GM18870 (cell line): ENCODE results near the gene PRR15L.
"Not testable (repeated sequence)": the region's sequence is repeated elsewhere in the genome, so short reads cannot be mapped to it uniquely, and the experiment has no call there.

Experiments
- ATAC-seq: cut with Tn5 transposase; IDR thresholded peaks from one replicate; pipeline ENCODE4 v1.9.1; 2021; ENCODE audit warnings: moderate library complexity; ENCODE audit not compliant: unreplicated experiment

PRR15L gene

DNA sequence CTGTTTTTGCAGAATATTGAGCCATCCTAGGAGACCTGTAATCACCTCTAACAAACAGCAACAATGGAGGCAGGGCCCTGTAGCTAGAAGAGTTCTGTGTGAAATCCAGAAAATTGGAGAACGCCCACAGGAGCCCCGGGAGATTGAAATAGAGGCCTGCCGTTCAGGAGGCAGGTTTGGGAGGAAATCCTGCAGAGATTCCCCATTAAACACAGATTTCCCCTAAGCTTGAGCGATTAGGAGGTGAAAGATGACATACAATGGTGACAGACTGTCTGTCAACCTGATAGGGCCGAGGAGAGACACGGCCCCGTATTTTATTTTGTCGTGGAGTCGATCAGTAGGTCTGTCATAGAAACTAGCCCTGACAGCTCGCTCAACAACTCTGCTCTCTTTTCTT, 31.5 kb upstream of the PRR15L start:
- ATAC-seq: no peak

DNA sequence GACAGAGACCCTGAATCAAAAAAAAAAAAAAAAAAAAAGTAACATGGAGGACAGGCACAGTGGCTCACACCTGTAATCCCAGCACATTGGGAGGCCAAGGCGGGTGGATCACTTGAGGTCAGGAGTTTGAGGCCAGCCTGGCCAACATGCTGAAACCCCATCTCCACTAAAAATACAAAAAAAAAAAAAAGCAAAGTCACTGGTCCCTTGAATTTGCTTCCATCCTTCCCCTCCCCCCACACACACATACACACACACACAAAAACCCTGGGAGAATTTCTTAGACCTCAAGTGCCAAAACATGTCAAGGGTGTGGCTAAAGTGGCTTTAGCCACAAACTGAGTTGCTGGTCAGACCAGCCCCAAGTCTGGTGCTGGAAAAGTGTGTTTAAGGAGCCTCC, 30.8 kb upstream of the PRR15L start:
- not testable (repeated sequence) for ATAC-seq

DNA sequence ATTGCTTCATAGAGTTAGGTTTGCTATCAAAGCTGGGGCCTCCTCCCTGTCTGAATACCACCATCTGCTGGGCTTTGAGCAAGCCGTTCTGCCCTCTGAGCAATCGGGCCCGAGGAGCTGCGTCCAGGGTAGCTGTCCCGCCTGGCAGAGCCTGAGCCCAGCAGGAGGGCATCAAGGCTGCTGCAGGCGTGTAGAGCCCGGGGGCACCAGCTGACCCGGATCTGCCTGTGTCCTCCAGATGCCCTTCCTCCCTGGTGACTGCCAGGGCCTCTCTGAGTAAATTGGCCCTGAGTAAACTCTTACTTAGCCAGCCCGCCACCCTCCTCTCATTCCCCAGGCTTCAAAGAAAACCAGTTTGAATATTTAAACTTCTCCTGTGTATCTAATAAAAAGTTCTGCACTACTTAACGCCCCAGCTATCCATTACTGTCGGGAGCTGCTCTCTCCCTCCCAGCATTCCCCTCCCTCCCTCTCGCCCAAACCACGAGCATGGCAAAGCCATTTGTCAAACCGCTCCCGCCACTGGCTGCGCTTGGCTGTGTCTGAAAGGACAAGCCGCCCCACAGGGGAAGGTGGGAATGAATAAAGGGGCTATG, 29.7 kb upstream of the PRR15L start:
- no peak for ATAC-seq

DNA sequence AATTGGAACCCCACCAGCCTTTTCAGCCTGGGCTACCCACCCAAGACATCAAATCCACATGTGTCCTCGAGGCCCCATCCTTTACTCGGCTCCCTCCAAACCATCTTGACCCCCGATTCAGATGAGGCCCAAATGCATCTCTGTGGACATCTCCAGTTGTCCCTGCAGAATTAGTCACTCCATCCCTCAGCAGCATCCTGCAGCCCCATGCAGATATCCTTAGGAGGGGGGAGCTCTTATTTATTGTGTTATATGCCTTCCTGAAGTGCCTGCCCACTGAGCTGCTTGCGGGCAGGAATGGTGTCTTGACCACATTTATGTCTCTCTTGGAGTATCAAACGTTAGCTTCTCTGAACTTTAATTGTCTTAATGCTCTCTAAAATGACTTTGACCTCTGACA, 28.8 kb upstream of the PRR15L start:
- no peak for ATAC-seq

DNA sequence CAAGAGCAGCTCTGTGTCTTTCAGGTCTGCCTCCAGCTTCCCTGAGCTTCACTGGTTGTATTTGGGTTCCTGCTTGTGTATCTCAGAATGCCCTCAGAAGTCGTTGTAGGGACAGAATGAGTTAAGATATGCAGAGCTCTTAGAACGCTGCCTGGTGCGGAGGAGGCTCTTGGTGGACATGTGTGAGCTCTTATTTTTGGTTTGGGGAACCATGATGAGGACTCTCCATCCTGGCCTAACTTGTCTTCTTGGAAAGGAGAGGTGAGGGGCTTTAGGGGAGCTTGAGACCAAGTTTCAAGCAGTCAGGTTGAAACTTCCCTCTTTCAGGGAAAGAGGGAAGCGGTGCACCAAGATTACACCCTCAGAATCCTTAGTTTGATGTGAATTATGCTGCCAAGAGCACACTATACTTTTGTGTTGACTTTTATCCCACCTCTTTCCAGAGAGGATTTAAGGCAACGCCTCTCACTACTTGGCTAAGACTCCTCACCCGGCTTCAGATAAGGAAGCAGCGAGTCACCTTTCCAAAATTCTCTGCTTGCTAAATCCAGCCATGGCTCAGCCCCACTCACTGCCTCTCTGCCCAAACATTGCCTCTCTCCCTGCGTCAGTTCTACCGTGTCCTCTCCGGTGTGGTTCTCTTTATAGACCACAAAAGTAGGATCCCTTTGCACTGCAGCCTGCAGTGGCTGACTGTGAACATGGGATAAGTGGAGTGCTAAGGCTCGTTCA, 26.0 kb upstream of the PRR15L start:
- no peak for ATAC-seq

DNA sequence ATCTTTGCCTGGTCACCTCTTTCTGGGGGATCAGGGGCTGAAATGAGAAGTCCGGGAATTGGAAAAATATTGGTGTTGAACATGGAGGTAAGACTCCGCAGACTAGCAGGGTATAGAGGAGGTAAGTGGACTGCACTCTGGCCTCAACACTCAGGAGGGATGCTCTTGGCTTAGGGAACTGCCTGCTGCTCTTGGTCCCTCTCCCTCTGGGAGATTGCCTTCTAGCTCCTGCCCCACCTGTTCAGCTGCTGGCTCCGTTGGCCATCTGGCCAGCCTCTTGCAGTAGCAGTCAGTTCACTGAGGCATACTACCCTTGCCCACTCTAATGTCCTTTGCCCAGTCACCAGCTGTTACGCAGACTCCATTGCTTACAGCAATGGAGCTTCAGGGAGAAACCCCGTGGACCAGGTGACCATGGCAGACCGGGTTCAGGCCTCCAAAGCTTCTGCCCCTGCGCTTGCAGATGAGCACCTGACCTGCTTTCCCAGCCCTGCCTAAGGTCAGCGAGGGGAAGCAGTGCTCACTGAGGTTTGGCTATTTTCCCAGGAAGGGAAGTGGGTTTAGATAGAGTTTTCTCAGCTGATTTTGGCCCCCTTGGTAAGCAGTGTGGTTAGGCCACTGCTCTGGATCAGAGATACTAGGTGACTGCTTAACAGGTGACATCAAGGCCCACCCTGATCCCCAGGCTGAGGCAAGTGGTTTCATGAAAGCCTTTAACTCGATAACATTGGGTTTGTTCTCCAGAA, 25.1 kb upstream of the PRR15L start:
- ATAC-seq: no peak

DNA sequence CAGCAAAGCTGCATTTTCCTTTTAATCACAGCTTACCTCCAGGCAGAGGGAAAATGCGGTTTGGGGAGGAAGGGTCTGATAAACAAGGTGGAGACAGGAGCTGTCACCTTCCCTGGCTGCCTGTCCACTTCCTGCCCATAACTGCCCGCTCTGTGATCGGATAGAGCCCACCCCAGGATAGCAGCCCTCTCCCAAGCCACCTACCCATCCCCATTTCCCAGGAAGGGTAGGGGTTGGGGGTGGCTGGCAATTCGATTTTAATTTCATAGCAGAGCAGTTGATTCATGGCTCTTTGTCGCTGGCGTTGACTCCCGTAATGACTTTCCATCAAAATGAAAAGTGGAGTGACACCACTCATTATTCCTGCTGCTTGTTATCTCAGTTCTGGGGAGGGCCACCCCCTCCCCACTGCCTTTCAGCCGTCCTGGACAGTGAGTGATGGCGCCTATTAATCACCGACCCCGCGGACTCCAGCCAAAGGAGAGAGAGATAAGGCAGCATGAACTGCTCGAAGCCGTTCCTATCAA, 24.5 kb upstream of the PRR15L start:
- no peak for ATAC-seq

DNA sequence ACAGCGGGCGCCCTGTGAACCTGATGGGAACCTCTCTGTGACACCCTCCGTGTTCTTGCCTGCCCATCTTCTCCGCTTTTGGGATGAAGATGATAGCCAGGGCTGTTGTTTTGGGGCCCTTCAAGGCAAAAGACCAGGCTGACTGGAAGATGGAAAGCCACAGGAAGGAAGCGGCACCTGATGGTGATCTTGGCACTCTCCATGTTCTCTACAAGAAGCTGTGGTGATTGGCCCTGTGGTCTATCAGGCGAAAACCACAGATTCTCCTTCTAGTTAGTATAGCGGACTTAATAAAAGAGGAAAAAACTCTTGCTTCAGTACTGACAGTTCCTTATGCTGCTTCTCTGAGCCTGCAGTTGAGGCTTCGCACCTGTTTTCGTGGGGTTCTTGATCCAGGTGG, 23.8 kb upstream of the PRR15L start:
- no peak for ATAC-seq

DNA sequence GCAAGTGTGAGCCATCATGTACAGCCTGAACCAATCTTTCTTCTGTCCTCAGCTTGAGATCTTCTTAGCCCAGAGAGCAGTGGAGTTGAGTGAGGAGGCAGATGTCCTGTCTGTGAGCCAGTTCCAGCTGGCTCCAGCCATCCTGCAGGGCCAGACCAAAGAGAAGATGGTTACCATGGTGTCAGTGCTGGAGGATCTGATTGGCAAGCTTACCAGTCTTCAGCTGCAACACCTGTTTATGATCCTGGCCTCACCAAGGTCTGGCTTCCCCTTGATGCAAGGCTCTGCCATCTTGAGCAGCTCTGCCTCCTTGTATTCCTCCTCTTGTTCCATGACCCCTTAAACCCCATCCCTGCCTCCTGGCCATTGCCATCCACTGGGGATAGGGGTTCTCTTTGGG, 22.9 kb upstream of the PRR15L start:
- ATAC-seq: no peak

DNA sequence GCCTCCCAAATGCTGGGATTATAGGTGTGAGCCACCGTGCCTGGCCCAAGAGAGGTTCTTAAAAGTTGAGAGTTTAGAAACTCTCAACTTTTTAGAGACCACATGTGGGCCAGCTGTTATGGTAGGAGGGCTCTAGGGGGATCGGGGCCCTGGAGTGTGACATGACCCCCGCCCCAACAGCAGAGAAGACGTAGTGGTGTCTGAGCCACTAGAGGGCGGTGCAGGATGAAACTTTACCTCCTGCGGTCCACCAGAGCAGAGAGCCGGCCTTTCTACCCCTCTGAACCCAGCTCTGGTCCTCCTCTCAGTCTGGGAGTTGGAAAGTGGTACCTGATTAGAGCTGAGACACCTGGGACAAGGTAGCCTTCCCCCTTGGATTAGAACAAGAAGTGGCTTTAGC, 20.6 kb upstream of the PRR15L start:
- ATAC-seq: no peak

DNA sequence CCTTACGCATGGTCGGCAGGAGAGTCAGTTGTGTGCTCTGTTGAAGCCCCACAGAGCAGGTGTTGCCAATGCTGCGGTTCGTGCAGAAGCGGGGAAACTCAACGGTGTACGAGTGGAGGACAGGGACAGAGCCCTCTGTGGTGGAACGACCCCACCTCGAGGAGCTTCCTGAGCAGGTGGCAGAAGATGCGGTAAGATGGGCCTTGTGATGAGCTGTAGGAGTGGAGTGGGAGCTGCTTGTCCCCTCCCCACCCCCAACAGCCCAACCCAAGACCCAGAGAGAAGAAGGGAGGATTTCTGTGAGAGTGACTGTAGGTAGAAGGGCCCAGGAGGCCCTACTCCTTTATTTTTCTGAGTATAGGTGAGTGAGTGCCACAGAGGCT, 18.1 kb upstream of the PRR15L start:
- no peak for ATAC-seq

DNA sequence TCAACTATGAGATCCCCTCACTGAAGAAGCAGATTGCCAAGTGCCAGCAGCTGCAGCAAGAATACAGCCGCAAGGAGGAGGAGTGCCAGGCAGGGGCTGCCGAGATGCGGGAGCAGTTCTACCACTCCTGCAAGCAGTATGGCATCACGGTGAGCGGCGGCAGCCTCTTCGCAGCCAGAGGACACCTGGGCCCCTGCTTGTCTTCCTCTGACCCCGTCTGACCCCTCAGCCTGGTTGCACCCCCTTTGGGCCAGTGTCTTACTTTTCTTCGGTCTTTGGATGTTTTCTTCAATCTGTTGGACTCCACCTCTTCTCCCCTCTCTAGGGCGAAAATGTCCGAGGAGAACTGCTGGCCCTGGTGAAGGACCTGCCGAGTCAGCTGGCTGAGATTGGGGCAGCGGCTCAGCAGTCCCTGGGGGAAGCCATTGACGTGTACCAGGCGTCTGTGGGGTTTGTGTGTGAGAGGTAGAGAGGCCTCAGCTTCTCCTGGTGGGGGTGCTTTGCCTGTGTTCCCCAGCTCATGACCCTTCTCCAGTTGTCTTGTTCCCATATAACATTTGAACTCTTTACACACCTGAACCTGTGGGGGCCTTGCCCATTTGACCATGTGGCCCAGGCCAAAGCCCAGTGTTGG, 17.6 kb upstream of the PRR15L start:
- no peak for ATAC-seq

DNA sequence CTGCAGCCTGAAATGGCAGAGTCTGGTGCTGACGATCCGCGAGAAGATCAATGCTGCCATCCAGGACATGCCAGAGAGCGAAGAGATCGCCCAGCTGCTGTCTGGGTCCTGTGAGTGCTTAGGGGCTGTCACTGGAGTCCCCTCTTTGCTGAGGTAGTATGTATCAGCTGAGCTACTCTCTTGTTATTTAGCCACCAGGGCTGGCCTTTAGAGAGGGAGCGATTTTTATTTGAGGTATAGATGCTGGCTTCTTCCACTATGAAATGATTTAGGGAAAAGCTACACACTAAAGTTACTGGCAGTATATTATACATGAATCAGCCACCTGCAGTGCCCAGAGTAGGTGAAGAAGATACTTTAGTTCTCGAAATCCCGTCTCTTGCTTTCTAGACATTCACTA, 15.9 kb upstream of the PRR15L start:
- no peak for ATAC-seq

DNA sequence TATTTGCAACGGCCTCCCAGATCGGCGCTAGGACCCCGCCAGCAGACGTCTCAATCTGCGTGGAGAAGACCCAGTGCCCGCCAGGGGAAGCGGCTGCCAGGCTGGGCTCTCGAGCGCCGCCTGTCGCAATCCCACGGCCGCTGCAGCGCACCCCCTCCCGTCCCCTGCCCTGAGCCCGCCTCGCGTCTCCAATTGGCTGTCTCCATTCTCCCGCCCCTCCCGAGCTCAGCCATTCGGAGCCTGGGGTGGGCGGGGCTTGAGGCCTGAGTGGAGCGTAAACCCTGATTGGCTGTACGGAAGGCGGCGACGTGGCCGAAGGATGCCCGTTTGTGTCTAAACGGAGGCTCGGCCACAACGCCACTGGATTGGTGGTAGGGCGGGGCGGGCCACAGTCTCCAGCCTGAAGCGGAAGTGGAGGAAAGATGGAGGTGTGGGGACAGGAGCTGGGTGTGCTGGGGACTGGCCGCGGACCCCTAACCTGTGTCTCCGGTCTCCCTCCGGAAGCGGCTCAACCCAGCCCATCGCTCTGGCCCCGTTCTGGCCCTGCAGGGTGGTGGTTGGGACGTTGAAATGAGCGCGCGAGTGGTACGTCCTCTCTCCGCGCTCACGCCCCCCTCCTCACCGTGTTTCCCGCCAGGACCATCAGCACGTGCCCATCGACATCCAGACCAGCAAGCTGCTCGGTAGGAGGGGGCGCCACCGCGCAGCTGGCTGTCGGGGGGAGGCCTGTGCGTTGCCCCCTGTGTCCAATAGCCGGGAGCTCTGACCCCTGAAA, 13.2 kb upstream of the PRR15L start, which contains the start of gene CDK5RAP3:
TSS of gene CDK5RAP3 (plus strand) at position 389 of the 775 bp plus-strand sequence. CDS start at position 423, 34 bp downstream.
- peak; percentile 91 for ATAC-seq

DNA sequence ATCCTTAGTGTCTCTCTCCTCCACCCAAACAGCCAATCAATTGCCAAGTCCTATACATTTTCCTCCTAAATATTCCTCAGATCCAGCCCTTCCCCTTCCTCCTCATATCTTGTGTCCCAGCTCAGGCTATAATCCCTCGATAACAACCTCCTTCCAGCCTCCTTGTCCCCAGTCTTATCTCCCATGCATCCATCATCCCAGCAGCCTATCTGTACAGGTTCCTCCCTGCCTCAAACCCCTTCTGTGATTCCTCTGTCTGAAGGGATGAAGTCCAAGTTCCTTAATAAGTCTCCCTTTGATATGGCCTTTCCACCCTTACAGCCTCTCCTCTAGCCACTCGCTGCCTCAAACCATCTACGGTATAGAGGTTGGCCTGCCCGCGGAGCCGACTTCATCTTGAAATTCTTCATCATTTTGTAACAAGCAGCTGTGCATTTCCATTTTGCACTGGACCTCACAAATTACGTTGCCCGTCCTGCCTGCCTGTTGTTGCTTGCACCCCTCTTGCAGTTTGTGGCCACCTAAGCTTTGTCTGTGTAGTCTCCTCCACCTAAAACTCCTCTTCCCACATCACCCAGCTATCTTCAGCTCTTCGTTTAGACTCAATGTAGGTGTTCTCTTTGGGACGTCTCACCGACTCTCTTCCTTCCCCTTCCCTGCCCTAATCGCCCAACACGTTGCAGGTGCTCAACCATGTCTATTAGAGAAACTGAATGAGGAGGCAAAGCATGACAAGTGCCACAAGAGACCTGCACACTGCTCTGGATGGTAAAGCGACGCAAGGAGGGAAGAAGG, 12.4 kb upstream of the PRR15L start:
- no peak for ATAC-seq

DNA sequence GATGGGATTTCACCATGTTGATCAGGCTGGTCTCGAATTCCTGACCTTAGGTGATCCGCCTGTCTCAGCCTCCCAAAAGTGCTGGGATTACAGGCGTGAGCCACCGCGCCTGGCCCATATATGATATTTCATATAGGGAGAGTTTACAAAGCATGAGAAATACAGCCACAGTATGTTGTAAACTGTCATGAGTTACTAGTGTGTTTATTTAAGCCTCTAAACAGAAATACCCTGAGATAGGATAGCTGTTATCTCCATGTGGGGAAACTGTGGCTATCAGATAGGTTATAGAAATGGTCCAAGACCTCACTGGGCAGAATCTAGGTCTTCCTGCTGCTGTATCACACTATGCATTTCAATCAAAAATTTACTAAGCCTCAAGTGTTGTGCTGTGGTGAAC, 11.2 kb upstream of the PRR15L start:
- no peak for ATAC-seq

DNA sequence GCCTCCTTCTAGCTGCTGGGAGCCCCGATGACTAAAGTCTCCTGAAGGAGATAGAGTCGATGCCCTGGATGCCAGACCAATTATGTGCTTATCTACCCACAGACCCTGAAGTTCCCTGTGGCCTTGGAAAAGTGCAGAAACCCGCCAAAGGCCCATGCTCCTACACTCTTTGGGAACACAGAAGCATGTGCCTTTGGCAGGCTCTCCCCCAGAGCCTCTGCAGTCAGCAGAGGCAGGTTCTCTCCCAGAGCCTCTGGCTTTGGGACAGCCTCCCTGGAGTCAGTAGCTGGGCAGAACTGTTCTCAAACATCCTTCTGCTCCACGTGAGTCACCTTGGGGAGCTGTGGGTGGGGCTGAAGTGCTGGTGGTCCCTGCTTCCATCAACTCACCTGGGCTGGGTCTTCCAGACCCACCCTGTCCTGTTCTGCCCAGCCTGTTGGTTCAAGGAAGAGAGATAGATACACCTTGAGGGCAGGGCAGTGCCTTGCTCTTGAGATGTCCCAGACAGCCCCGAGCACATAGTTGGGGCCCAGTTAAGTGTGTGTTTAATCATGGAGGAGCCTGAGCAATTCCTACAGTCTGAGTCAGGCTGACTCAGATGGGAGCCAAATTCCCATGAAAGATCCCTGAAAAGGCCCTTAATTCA, 10.0 kb upstream of the PRR15L start:
- no peak for ATAC-seq

DNA sequence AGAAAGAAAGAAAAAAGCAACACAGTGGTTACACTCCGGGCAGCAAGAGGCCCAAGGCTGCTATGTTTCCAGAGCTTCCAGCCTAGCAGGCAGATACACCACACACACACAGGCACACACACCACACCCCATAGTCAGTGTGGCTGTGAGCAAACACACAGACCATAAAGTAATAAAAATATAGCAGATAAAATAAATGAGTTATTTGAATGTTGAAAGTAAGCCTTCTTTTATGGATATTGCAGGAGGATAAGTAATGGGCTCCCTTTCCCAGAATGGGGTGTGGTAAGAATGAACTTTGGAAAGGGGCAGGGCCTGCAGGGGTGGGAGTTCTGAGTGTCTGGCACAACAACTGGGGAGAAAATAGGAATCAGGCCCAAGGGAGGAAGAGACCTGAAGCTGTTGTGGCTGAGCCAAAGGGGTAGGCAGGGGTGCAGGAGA, 8.4 kb upstream of the PRR15L start:
- ATAC-seq: no peak

DNA sequence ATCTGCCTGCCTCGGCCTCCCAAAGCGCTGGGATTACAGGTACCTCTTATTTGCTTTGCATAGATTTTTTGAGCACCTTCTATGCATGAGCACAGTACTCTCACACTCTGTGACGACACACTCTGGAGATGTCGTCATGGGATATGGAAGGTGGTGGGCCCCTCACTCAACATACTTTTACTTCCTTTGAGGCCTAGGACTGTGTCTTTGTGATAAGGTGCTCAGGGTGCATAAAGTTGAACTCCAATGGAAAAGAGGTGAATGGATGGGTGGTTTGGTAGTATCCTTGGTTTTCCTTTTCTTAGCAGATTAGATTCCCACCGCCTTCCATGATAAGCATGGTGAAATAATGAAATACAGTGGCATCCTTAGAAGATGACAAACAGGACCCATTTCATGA, 7.2 kb upstream of the PRR15L start:
- ATAC-seq: no peak
